HepG2 (cell line): Measurements from ENCODE around the gene WNT4. TPM values are rescaled to one million over a fixed set of nuclear protein-coding genes. Genes with fewer than 3 reads are reported as not detected.

Experiments
- ATAC-seq: fragments of 200-7000 bp; cut with Tn5 transposase; 3 replicates; pipeline ENCODE4 v1.9.1; 2020; ENCODE audit warnings: mild to moderate bottlenecking, moderate library complexity
- BruUV-seq: library from RNA; stranded (reverse); fragments of 400-500 nt; replicated peaks from 2 replicates; lab custom pipeline; 2021; lab: Mats Ljungman, UMichigan
- CTCF ChIA-PET: fragments of 300-600 bp; formaldehyde crosslinking; extraction: SDS; loops from one replicate; lab custom pipeline; 2021; ENCODE audit warnings: low total read pairs, inconsistent platforms, low intra/inter-chr PET ratio; lab: Yijun Ruan, JAX
- POLR2A ChIA-PET: fragments of 350-600 bp; sonication (Branson Sonifier 250); formaldehyde crosslinking; loops from one replicate; lab custom pipeline; 2020; ENCODE audit warnings: antibody characterized with exemption, inconsistent platforms; lab: Yijun Ruan, JAX
- DNase-seq: peaks from one replicate; pipeline ENCODE4 v3.0.0-alpha.2; 2015; ENCODE audit warnings: low spot score
- FAIRE-seq: peaks from 3 replicates; lab custom pipeline; 2011; peaks lifted over from hg19 to GRCh38; lab: Jason Lieb, UNC
- H2AFZ ChIP-seq: one replicate; pipeline ENCODE4 v1.6.1; 2011; ENCODE audit warnings: low read length, inconsistent platforms
- H3K27ac ChIP-seq: fragments of 300-600 bp; 3 replicates; pipeline ENCODE4 v1.8.0; 2011; ENCODE audit warnings: mixed run types, mild to moderate bottlenecking, mixed read lengths, low read length, inconsistent platforms; ENCODE audit not compliant: insufficient read depth; ENCODE audit errors: extremely low read length
- H3K27me3 ChIP-seq, 2 experiments: fragments of 200-600 bp in 1 of 2; 2 replicates in 1 of 2; 3 replicates in 1 of 2; pipeline versions ENCODE4 v1.6.0 to v1.8.0; 2011; ENCODE audit warnings: low read length in 2 of 2, mild to moderate bottlenecking in 2 of 2, moderate library complexity in 2 of 2, inconsistent platforms in 1 of 2; ENCODE audit not compliant: insufficient read depth in 2 of 2, control insufficient read depth in 1 of 2
- H3K36me3 ChIP-seq, 2 experiments: fragments of 200-600 bp in 1 of 2; replicated peaks in 1 of 2; 2 replicates in 1 of 2; 3 replicates in 1 of 2; pipeline versions ENCODE4 v1.5.1 to v1.8.0; 2011; ENCODE audit warnings: low read length in 2 of 2, inconsistent platforms in 1 of 2; ENCODE audit not compliant: insufficient read depth in 2 of 2, control insufficient read depth in 1 of 2
- H3K4me1 ChIP-seq: 2 replicates; pipeline ENCODE4 v1.5.1; 2012; ENCODE audit warnings: low read length, inconsistent platforms; ENCODE audit not compliant: insufficient read depth
- H3K4me2 ChIP-seq: 2 replicates; pipeline ENCODE4 v1.6.0; 2011; ENCODE audit warnings: low read depth, low read length, inconsistent platforms
- H3K4me3 ChIP-seq, 3 experiments: fragments of 200-600 bp in 1 of 3; sonication (generic), shearing (Covaris generic) in 1 of 3; replicated peaks in 1 of 3; 2 replicates each; pipeline ENCODE4 v1.5.1; 2011 to 2016; ENCODE audit warnings: low read length in 3 of 3, inconsistent platforms in 2 of 3, low read depth in 2 of 3, mild to moderate bottlenecking in 2 of 3, control low read depth in 1 of 3, mixed read lengths in 1 of 3; ENCODE audit not compliant: insufficient read depth in 1 of 3
- H3K79me2 ChIP-seq: one replicate; pipeline ENCODE4 v1.6.1; 2011; ENCODE audit warnings: low read length, inconsistent platforms; ENCODE audit not compliant: insufficient read depth
- H3K9ac ChIP-seq: 2 replicates; pipeline ENCODE4 v1.6.0; 2011; ENCODE audit warnings: mild to moderate bottlenecking, low read depth, low read length, inconsistent platforms; ENCODE audit not compliant: insufficient read depth
- H3K9me3 ChIP-seq: 2 replicates; pipeline ENCODE4 v1.5.1; 2012; ENCODE audit warnings: mild to moderate bottlenecking, low read length
- H4K20me1 ChIP-seq: 2 replicates; pipeline ENCODE4 v1.6.0; 2011; ENCODE audit warnings: inconsistent platforms, mild to moderate bottlenecking, low read length, moderate library complexity; ENCODE audit not compliant: insufficient read depth
- HOXA7 ChIP-seq: sonication (generic); formaldehyde crosslinking; IDR thresholded peaks from 2 replicates; pipeline ENCODE4 v1.8.1; 2022; ENCODE audit warnings: mild to moderate bottlenecking, missing genetic modification reagents, moderate library complexity
- ONECUT2 ChIP-seq: sonication (generic); formaldehyde crosslinking; IDR thresholded peaks from 2 replicates; pipeline ENCODE4 v1.4.0; 2020; ENCODE audit warnings: missing genetic modification reagents
- RBAK ChIP-seq: sonication (generic); formaldehyde crosslinking; IDR thresholded peaks from 2 replicates; pipeline ENCODE4 v1.5.1; 2020; ENCODE audit warnings: mild to moderate bottlenecking, missing genetic modification reagents
- TAF15 ChIP-seq: fragments of 200-400 bp; formaldehyde crosslinking; IDR thresholded peaks from one replicate; pipeline ENCODE4 v1.6.1; 2018; ENCODE audit warnings: mild to moderate bottlenecking, low read depth, low read length; ENCODE audit not compliant: poor library complexity, severe bottlenecking
- YEATS4 ChIP-seq: sonication (generic); formaldehyde crosslinking; IDR thresholded peaks from 2 replicates; pipeline ENCODE4 v1.4.0; 2020; ENCODE audit warnings: missing genetic modification reagents, borderline replicate concordance
- ZNF557 ChIP-seq: sonication (generic); formaldehyde crosslinking; IDR thresholded peaks from 2 replicates; pipeline ENCODE4 v1.4.0; 2020; ENCODE audit warnings: missing genetic modification reagents
- ZNF772 ChIP-seq: sonication (generic); formaldehyde crosslinking; IDR thresholded peaks from 2 replicates; pipeline ENCODE4 v1.5.0; 2020; ENCODE audit warnings: mild to moderate bottlenecking, missing genetic modification reagents
- ZNF788 ChIP-seq: sonication (generic); formaldehyde crosslinking; IDR thresholded peaks from 2 replicates; pipeline ENCODE4 v1.5.0; 2020; ENCODE audit warnings: mild to moderate bottlenecking, missing genetic modification reagents, borderline replicate concordance
- WGBS: methylation state at CpG from one replicate; pipeline ENCODE4 v1.1.6; 2017; ENCODE audit warnings: low lambda C conversion rate; 5-methylcytosine and 5-hydroxymethylcytosine counted together
- in situ Hi-C: cut with HindIII; loops from 2 replicates; pipeline ENCODE4 v1.10.0; 2017; ENCODE audit warnings: low pct_unique_long_range_greater_than_20kb; ENCODE audit not compliant: extremely low pct_ligation_motif_present
- intact Hi-C: fragments of 100-400 bp; cut with micrococcal nuclease; formaldehyde crosslinking; loops from one replicate; pipeline ENCODE4 v1.10.0; 2022; ENCODE audit not compliant: unreplicated experiment
- polyA plus RNA-seq, 8 experiments: library from polyadenylated mRNA; depleted of rRNA in 3 of 8; stranded (reverse) in 7 of 8; unstranded in 1 of 8; fragments of >200 nt; fragmentation: Illumina TruSeq in 4 of 8; extraction: Trizol in 4 of 8; gene quantifications; 2 replicates each; pipeline versions ENCODE4 v1.2.1 to v1.2.3, GENCODE V29; 2011 to 2016; ENCODE audit warnings: low read depth in 4 of 8, missing spikeins in 1 of 8, mixed read lengths in 1 of 8; ENCODE audit not compliant: insufficient read depth in 1 of 8
- total RNA-seq, 5 experiments: library from RNA; depleted of rRNA; stranded (reverse); fragments of >200 nt; fragmentation: Illumina TruSeq; extraction: Trizol; gene quantifications; 2 replicates each; pipeline ENCODE4 v1.2.3, GENCODE V29; 2016; ENCODE audit warnings: low read depth in 1 of 5
- TF ChIP-seq, protein P1 (sequence below): sonication (generic); formaldehyde crosslinking; IDR thresholded peaks from 2 replicates; pipeline ENCODE4 v1.4.0; 2020; ENCODE audit warnings: mild to moderate bottlenecking, missing genetic modification reagents
- TF ChIP-seq, protein P2 (sequence below): sonication (generic); formaldehyde crosslinking; IDR thresholded peaks from 2 replicates; pipeline ENCODE4 v1.8.1; 2023; ENCODE audit warnings: mild to moderate bottlenecking, missing genetic modification reagents
- TF ChIP-seq, protein P3 (sequence below): sonication (generic); formaldehyde crosslinking; IDR thresholded peaks from 2 replicates; pipeline ENCODE4 v1.5.0; 2020; ENCODE audit warnings: missing genetic modification reagents
- TF ChIP-seq, protein P4 (sequence below): sonication (generic); formaldehyde crosslinking; IDR thresholded peaks from 2 replicates; pipeline ENCODE4 v1.4.0; 2020; ENCODE audit warnings: mild to moderate bottlenecking, missing genetic modification reagents

The WNT4 gene
- total and polyA plus RNA-seq, 2 of the 13 experiments (the other 11 are each of a cell fraction or from before 2014, with no cell fraction given), result not detected

DNA sequence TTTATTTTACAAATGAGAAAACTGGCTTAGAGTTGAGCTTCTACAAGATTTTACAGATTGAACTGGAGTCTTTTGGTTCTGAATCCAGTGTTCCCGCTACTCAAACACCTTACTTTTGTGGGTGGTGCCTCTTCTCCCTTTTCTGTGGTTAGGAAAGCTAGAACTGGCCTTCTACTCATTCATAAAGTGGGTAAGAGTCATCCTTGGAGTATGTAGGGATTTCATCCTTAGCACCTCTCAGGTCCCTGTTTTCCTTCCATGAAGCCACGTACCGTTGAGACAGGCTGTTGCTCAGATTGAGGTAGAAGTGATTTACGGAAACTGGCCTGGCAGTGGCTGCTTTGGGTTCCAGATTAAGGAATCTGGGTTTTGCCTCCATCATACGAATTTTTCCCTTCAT, 35.8 kb downstream of the WNT4 start:
- Histone ChIP-seq H3K36me3 (peaks cover 0 to 19% of the 10 kb centered on the region in 2 experiments; a peak in 4 of 5 replicates), H3K9ac (no peak overlapping the region), H3K9me3 (no peaks in the 10 kb centered on the region), H3K27me3 (no peaks in the 10 kb centered on the region), H3K27ac (no peak overlapping the region), H3K4me2 (no peak overlapping the region), H3K4me1 (peaks cover 15% of the 10 kb centered on the region; the same call in 1 of the 2 replicates), H4K20me1 (peaks cover 26% of the 10 kb centered on the region), H3K79me2 (no peaks in the 10 kb centered on the region), H3K4me3 (no peak overlapping the region), H2AFZ (no peak overlapping the region)
- intact Hi-C loops, result no loop called here
- ChIA-PET CTCF (interaction anchor here (2.8 kb wide), 1 partner anchor 309 kb away, joined by 17 read pairs; no protein-coding TSS in a partner anchor), POLR2A (no interaction called here)
- no peak for DNase-seq
- WGBS, result 95% methylated on average over 5 of the region's 5 CpGs
- no peak for FAIRE-seq
- no TSS peak for BruUV-seq
- in situ Hi-C loops, result no loop called here
- no peak for ATAC-seq
- TF ChIP-seq, protein P1, sequence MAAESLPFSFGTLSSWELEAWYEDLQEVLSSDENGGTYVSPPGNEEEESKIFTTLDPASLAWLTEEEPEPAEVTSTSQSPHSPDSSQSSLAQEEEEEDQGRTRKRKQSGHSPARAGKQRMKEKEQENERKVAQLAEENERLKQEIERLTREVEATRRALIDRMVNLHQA, result no peak
- TF ChIP-seq ZNF772 (CRISPR knock-in tag) (no peak), ZNF788 (CRISPR knock-in tag) (no peak), RBAK (CRISPR knock-in tag) (no peak), TAF15 (no peak), YEATS4 (CRISPR knock-in tag) (no peak), ZNF557 (no peak), HOXA7 (CRISPR knock-in tag) (no peak), ONECUT2 (CRISPR knock-in tag) (no peak)
- TF ChIP-seq, protein P2, sequence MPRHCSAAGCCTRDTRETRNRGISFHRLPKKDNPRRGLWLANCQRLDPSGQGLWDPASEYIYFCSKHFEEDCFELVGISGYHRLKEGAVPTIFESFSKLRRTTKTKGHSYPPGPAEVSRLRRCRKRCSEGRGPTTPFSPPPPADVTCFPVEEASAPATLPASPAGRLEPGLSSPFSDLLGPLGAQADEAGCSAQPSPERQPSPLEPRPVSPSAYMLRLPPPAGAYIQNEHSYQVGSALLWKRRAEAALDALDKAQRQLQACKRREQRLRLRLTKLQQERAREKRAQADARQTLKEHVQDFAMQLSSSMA (CRISPR knock-in tag), result no peak
- TF ChIP-seq, protein P3, sequence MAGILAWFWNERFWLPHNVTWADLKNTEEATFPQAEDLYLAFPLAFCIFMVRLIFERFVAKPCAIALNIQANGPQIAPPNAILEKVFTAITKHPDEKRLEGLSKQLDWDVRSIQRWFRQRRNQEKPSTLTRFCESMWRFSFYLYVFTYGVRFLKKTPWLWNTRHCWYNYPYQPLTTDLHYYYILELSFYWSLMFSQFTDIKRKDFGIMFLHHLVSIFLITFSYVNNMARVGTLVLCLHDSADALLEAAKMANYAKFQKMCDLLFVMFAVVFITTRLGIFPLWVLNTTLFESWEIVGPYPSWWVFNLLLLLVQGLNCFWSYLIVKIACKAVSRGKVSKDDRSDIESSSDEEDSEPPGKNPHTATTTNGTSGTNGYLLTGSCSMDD, result no peak
- TF ChIP-seq, protein P4, sequence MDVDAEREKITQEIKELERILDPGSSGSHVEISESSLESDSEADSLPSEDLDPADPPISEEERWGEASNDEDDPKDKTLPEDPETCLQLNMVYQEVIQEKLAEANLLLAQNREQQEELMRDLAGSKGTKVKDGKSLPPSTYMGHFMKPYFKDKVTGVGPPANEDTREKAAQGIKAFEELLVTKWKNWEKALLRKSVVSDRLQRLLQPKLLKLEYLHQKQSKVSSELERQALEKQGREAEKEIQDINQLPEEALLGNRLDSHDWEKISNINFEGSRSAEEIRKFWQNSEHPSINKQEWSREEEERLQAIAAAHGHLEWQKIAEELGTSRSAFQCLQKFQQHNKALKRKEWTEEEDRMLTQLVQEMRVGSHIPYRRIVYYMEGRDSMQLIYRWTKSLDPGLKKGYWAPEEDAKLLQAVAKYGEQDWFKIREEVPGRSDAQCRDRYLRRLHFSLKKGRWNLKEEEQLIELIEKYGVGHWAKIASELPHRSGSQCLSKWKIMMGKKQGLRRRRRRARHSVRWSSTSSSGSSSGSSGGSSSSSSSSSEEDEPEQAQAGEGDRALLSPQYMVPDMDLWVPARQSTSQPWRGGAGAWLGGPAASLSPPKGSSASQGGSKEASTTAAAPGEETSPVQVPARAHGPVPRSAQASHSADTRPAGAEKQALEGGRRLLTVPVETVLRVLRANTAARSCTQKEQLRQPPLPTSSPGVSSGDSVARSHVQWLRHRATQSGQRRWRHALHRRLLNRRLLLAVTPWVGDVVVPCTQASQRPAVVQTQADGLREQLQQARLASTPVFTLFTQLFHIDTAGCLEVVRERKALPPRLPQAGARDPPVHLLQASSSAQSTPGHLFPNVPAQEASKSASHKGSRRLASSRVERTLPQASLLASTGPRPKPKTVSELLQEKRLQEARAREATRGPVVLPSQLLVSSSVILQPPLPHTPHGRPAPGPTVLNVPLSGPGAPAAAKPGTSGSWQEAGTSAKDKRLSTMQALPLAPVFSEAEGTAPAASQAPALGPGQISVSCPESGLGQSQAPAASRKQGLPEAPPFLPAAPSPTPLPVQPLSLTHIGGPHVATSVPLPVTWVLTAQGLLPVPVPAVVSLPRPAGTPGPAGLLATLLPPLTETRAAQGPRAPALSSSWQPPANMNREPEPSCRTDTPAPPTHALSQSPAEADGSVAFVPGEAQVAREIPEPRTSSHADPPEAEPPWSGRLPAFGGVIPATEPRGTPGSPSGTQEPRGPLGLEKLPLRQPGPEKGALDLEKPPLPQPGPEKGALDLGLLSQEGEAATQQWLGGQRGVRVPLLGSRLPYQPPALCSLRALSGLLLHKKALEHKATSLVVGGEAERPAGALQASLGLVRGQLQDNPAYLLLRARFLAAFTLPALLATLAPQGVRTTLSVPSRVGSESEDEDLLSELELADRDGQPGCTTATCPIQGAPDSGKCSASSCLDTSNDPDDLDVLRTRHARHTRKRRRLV (CRISPR knock-in tag), result no peak
